Adrenal gland (tissue), 5 donors: ENCODE results near the gene ZSWIM6.

Source experiments
- POLR2A ChIP-seq, 2 donors: fragments of 450-650 bp; IDR thresholded peaks; one replicate each; pipeline ENCODE4 v1.6.1; 2017; ENCODE audit warnings: antibody characterized with exemption in 2 of 2, mild to moderate bottlenecking in 2 of 2, moderate library complexity in 1 of 2
- TF ChIP-seq, protein P1 (sequence below), 6 experiments: fragments of 450-650 bp in 4 of 6; fragments of 200-600 bp in 2 of 6; sonication (generic) in 1 of 6; IDR thresholded peaks; 1 replicate in 5 of 6; 2 replicates in 1 of 6; pipeline versions ENCODE4 v1.5.1 to v1.8.0; 2016 to 2021; ENCODE audit warnings: antibody characterized with exemption in 6 of 6, mild to moderate bottlenecking in 2 of 6, moderate library complexity in 1 of 6
- donor health status: DM: no; HTN: no; CAD: no.

- TF ChIP-seq POLR2A (IDR thresholded peaks at IDR 0.05): no peak
- TF ChIP-seq, protein P1, sequence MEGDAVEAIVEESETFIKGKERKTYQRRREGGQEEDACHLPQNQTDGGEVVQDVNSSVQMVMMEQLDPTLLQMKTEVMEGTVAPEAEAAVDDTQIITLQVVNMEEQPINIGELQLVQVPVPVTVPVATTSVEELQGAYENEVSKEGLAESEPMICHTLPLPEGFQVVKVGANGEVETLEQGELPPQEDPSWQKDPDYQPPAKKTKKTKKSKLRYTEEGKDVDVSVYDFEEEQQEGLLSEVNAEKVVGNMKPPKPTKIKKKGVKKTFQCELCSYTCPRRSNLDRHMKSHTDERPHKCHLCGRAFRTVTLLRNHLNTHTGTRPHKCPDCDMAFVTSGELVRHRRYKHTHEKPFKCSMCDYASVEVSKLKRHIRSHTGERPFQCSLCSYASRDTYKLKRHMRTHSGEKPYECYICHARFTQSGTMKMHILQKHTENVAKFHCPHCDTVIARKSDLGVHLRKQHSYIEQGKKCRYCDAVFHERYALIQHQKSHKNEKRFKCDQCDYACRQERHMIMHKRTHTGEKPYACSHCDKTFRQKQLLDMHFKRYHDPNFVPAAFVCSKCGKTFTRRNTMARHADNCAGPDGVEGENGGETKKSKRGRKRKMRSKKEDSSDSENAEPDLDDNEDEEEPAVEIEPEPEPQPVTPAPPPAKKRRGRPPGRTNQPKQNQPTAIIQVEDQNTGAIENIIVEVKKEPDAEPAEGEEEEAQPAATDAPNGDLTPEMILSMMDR (IDR thresholded peaks at IDR 0.05): no peak
Measured at GRCh38 chr5:61559722-61560121, 227.7 kb downstream of the ZSWIM6 start.
